H9 (cell line): ENCODE data around the gene PRR27. TPM values are rescaled to one million over a fixed set of nuclear protein-coding genes. Genes with fewer than 3 reads are reported as not detected.

Source experiments
- DNase-seq: peaks from one replicate; pipeline ENCODE4 v3.0.0-alpha.2; 2017
- H2AFZ ChIP-seq: one replicate; pipeline ENCODE4 v1.6.1; 2013; ENCODE audit warnings: mild to moderate bottlenecking, low read length, control low read depth, moderate library complexity
- H2AK5ac ChIP-seq: 2 replicates; pipeline ENCODE4 v1.6.1; 2013; ENCODE audit warnings: low read length, control low read depth, mixed read lengths; ENCODE audit not compliant: insufficient read length
- H2BK120ac ChIP-seq: one replicate; pipeline ENCODE4 v1.6.1; 2013; ENCODE audit warnings: low read depth, mild to moderate bottlenecking, low read length, control low read depth, inconsistent platforms; ENCODE audit not compliant: poor library complexity, severe bottlenecking
- H2BK12ac ChIP-seq: 2 replicates; pipeline ENCODE4 v1.6.1; 2013; ENCODE audit warnings: low read length, control low read depth, mixed read lengths, low read depth; ENCODE audit not compliant: insufficient read length
- H2BK15ac ChIP-seq: 2 replicates; pipeline ENCODE4 v1.6.1; 2013; ENCODE audit warnings: low read depth, low read length, control low read depth
- H2BK20ac ChIP-seq: one replicate; pipeline ENCODE4 v1.6.1; 2013; ENCODE audit warnings: low read depth, mild to moderate bottlenecking, low read length, control low read depth, inconsistent platforms; ENCODE audit not compliant: poor library complexity, severe bottlenecking
- H2BK5ac ChIP-seq: 2 replicates; pipeline ENCODE4 v1.6.1; 2013; ENCODE audit warnings: low read length, control low read depth, mixed read lengths; ENCODE audit not compliant: insufficient read length
- H3K14ac ChIP-seq: 2 replicates; pipeline ENCODE4 v1.6.1; 2013; ENCODE audit warnings: low read length, control low read depth; ENCODE audit not compliant: insufficient read depth
- H3K18ac ChIP-seq: 2 replicates; pipeline ENCODE4 v1.6.1; 2013; ENCODE audit warnings: low read depth, mild to moderate bottlenecking, mixed read lengths, low read length, control low read depth; ENCODE audit not compliant: insufficient read length
- H3K23ac ChIP-seq: 2 replicates; pipeline ENCODE4 v1.6.1; 2013; ENCODE audit warnings: low read length, control low read depth, mixed read lengths, low read depth; ENCODE audit not compliant: insufficient read length
- H3K23me2 ChIP-seq: 2 replicates; pipeline ENCODE4 v1.6.1; 2013; ENCODE audit warnings: low read depth, mild to moderate bottlenecking, mixed read lengths, low read length, control low read depth; ENCODE audit not compliant: insufficient read length, poor library complexity, severe bottlenecking
- H3K27ac ChIP-seq: 2 replicates; pipeline ENCODE4 v1.5.1; 2013; ENCODE audit warnings: low read length, control low read depth, mixed read lengths, low read depth; ENCODE audit not compliant: insufficient read length
- H3K27me3 ChIP-seq: 2 replicates; pipeline ENCODE4 v1.6.1; 2013; ENCODE audit warnings: low read length, control low read depth, inconsistent platforms; ENCODE audit not compliant: insufficient read depth
- H3K4ac ChIP-seq: 2 replicates; pipeline ENCODE4 v1.6.1; 2013; ENCODE audit warnings: low read depth, mild to moderate bottlenecking, control low read depth, inconsistent platforms, low read length, moderate library complexity
- H3K4me1 ChIP-seq: 2 replicates; pipeline ENCODE4 v1.6.1; 2013; ENCODE audit warnings: low read length, control low read depth, inconsistent platforms; ENCODE audit not compliant: insufficient read depth
- H3K4me2 ChIP-seq: 2 replicates; pipeline ENCODE4 v1.6.1; 2013; ENCODE audit warnings: low read length, control low read depth, mixed read lengths; ENCODE audit not compliant: insufficient read length, insufficient read depth
- H3K56ac ChIP-seq: 2 replicates; pipeline ENCODE4 v1.6.1; 2013; ENCODE audit warnings: low read depth, mild to moderate bottlenecking, mixed read lengths, low read length, control low read depth; ENCODE audit not compliant: insufficient read length
- H3K79me1 ChIP-seq: 2 replicates; pipeline ENCODE4 v1.6.1; 2013; ENCODE audit warnings: low read depth, mild to moderate bottlenecking, moderate library complexity, low read length, control low read depth, inconsistent platforms; ENCODE audit not compliant: insufficient read depth, poor library complexity, severe bottlenecking
- H3K79me2 ChIP-seq: 2 replicates; pipeline ENCODE4 v1.6.1; 2013; ENCODE audit warnings: low read length, control low read depth, inconsistent platforms; ENCODE audit not compliant: insufficient read depth
- H3K9ac ChIP-seq: 2 replicates; pipeline ENCODE4 v1.6.1; 2013; ENCODE audit warnings: low read length, control low read depth, mixed read lengths; ENCODE audit not compliant: insufficient read length; ENCODE audit errors: extremely low read depth
- H3K9me3 ChIP-seq: one replicate; pipeline ENCODE4 v1.6.1; 2013; ENCODE audit warnings: low read depth, low read length, inconsistent platforms; ENCODE audit not compliant: control insufficient read depth
- H3T11ph ChIP-seq: one replicate; pipeline ENCODE4 v1.6.1; 2013; ENCODE audit warnings: mild to moderate bottlenecking, low read length, control low read depth, inconsistent platforms
- H4K20me1 ChIP-seq: one replicate; pipeline ENCODE4 v1.6.1; 2013; ENCODE audit not compliant: control insufficient read depth, insufficient read length, insufficient read depth
- H4K5ac ChIP-seq: 2 replicates; pipeline ENCODE4 v1.6.1; 2013; ENCODE audit warnings: low read depth, mild to moderate bottlenecking, mixed read lengths, low read length, control low read depth; ENCODE audit not compliant: insufficient read length
- H4K8ac ChIP-seq: replicated peaks from 2 replicates; pipeline ENCODE4 v1.6.1; 2013; ENCODE audit warnings: low read length, control low read depth, mixed read lengths, low read depth; ENCODE audit not compliant: insufficient read length
- H4K91ac ChIP-seq: 2 replicates; pipeline ENCODE4 v1.6.1; 2013; ENCODE audit warnings: low read depth, mild to moderate bottlenecking, moderate library complexity, mixed read lengths, low read length, control low read depth; ENCODE audit not compliant: insufficient read length
- H3K27ac Mint-ChIP-seq, 3 experiments: 2 replicates in 2 of 3; 3 replicates in 1 of 3; pipeline ENCODE4 v1.8.0; 2020 to 2021; ENCODE audit warnings: mixed read lengths in 3 of 3, mild to moderate bottlenecking in 1 of 3, moderate library complexity in 1 of 3
- H3K27me3 Mint-ChIP-seq: 2 replicates; pipeline ENCODE4 v1.8.0; 2021; ENCODE audit warnings: low read depth, mild to moderate bottlenecking, moderate library complexity, mixed read lengths
- H3K36me3 Mint-ChIP-seq, 3 experiments: 2 replicates in 2 of 3; 3 replicates in 1 of 3; pipeline ENCODE4 v1.8.0; 2020 to 2021; ENCODE audit warnings: low read depth in 3 of 3, mixed read lengths in 3 of 3; ENCODE audit not compliant: insufficient read depth in 1 of 3
- H3K4me1 Mint-ChIP-seq, 2 experiments: 2 replicates each; pipeline ENCODE4 v1.8.0; 2020; ENCODE audit warnings: mixed read lengths in 2 of 2
- H3K4me3 Mint-ChIP-seq, 2 experiments: 2 replicates in 1 of 2; 3 replicates in 1 of 2; pipeline ENCODE4 v1.8.0; 2020 to 2021; ENCODE audit warnings: mild to moderate bottlenecking in 2 of 2, mixed read lengths in 2 of 2, moderate library complexity in 1 of 2
- H3K9me3 Mint-ChIP-seq, 2 experiments: 2 replicates in 1 of 2; 3 replicates in 1 of 2; pipeline ENCODE4 v1.8.0; 2020; ENCODE audit warnings: mild to moderate bottlenecking in 2 of 2, mixed read lengths in 2 of 2, moderate library complexity in 1 of 2
- CTCF ChIP-seq: fragments of 200-600 bp; sonication (generic); conservative IDR thresholded peaks from 3 replicates; pipeline ENCODE4 v1.8.0; 2021; ENCODE audit warnings: antibody characterized with exemption, mild to moderate bottlenecking
- WGBS: extraction: QIAGEN DNeasy Blood & Tissue Kit; methylation state at CpG from one replicate; pipeline ENCODE4 v1.1.7; 2013; ENCODE audit warnings: missing lambda C conversion rate, low lambda C conversion rate, mixed read lengths; ENCODE audit not compliant: insufficient read length; ENCODE audit errors: extremely low coverage; 5-methylcytosine and 5-hydroxymethylcytosine counted together
- total RNA-seq: library from RNA; stranded (reverse); gene quantifications from 2 replicates; pipeline ENCODE4 v1.2.1, GENCODE V29; 2021

PRR27 gene
- total RNA-seq, 1 experiment from 2014 or later = not detected

DNA sequence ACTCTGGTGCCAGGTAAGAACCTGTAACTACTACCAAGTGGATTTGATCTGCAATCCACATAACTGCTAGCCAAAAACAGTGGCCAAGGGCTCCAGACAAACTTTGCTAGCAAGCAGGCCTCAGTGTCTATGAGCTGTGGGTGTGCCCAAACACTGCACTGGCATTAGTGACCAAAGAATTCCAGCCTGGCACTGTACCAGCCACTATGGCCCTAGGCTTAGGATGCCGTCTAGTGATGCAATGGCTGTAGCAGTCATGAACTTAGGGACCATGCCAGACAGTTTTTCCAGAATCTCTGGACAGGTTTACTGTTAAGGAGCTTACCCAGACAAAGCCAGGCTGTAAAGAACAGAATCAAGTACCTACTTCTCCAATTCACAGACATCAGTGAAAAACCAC lies 33.7 kb upstream of the PRR27 start:
- no peak overlapping the region for H2BK120ac ChIP-seq
- no peaks in the 10 kb centered on the region for H3K79me2 ChIP-seq
- no peak overlapping the region for H2AK5ac ChIP-seq
- no peaks in the 10 kb centered on the region for H3K9me3 ChIP-seq
- WGBS = no CpG with 5 or more reads among the region's 1 CpG
- Mint-ChIP-seq H3K36me3 (no peaks in the 10 kb centered on the region), H3K27me3 (no peaks in the 10 kb centered on the region), H3K4me3 (no peak overlapping the region), H3K27ac (no peak overlapping the region), H3K4me1 (no peaks in the 10 kb centered on the region), H3K9me3 (peaks cover 2 to 3% of the 10 kb centered on the region in 2 experiments; a peak in 1 of 5 replicates)
- H3K4me1 ChIP-seq = no peaks in the 10 kb centered on the region
- no peak overlapping the region for H3K23ac ChIP-seq
- DNase-seq = no peak
- H3K14ac ChIP-seq = no peak overlapping the region
- TF ChIP-seq CTCF = no peak
- H3K9ac ChIP-seq = no peak overlapping the region
- H4K5ac ChIP-seq = no peak overlapping the region
- no peaks in the 10 kb centered on the region for H3K79me1 ChIP-seq
- H2BK20ac ChIP-seq = no peak overlapping the region
- no peak overlapping the region for H4K91ac ChIP-seq
- no peak overlapping the region for H3K56ac ChIP-seq
- no peaks in the 10 kb centered on the region for H3K23me2 ChIP-seq
- no peaks in the 10 kb centered on the region for H3K27me3 ChIP-seq
- H2BK12ac ChIP-seq = no peak overlapping the region
- H3K27ac ChIP-seq = no peak overlapping the region
- H3K18ac ChIP-seq = no peak overlapping the region
- H4K20me1 ChIP-seq = no peaks in the 10 kb centered on the region
- no peak overlapping the region for H2BK5ac ChIP-seq
- H4K8ac ChIP-seq = no peak overlapping the region
- H2AFZ ChIP-seq = no peak overlapping the region
- H3K4me2 ChIP-seq = no peak overlapping the region
- no peak overlapping the region for H3T11ph ChIP-seq
- H2BK15ac ChIP-seq = no peak overlapping the region
- H3K4ac ChIP-seq = no peak overlapping the region
